Body of pancreas (tissue), 4 donors: ENCODE results near the gene SYNPO.

Source experiments
- CTCF ChIP-seq, 7 experiments: fragments of 450-650 bp in 4 of 7; fragments of 200-600 bp in 3 of 7; sonication (generic) in 3 of 7; IDR thresholded peaks; one replicate each; pipeline ENCODE4 v1.5.1; 2016 to 2019; ENCODE audit warnings: antibody characterized with exemption in 7 of 7
- POLR2A ChIP-seq, 3 donors: fragments of 450-650 bp; IDR thresholded peaks; one replicate each; pipeline ENCODE4 v1.6.1; 2016; ENCODE audit warnings: antibody characterized with exemption in 3 of 3, mild to moderate bottlenecking in 2 of 3

GRCh38 chr5:150619359-150620230 is 20.9 kb upstream of the SYNPO start:
- TF ChIP-seq CTCF (IDR thresholded peaks at IDR 0.05) (no peak), POLR2A (IDR thresholded peaks at IDR 0.05) (no peak)
